HEK293 (cell line): ENCODE data around the gene TRDMT1.

Source experiments
- CTCF ChIP-seq: fragments of 450-650 bp; formaldehyde crosslinking; IDR thresholded peaks from 2 replicates; pipeline ENCODE4 v1.5.1; 2016; ENCODE audit warnings: missing biosample characterization, missing genetic modification characterization
- ZBTB21 ChIP-seq: fragments of 450-650 bp; formaldehyde crosslinking; IDR thresholded peaks from 2 replicates; pipeline ENCODE4 v1.5.1; 2017; ENCODE audit warnings: missing biosample characterization, missing genetic modification characterization
- ZBTB44 ChIP-seq: fragments of 450-650 bp; IDR thresholded peaks from 2 replicates; pipeline ENCODE4 v1.5.1; 2018; ENCODE audit warnings: missing biosample characterization, mild to moderate bottlenecking, missing genetic modification characterization
- ZFP3 ChIP-seq: fragments of 450-650 bp; formaldehyde crosslinking; IDR thresholded peaks from 2 replicates; pipeline ENCODE4 v1.5.1; 2016; ENCODE audit warnings: low read depth, missing biosample characterization, missing genetic modification characterization
- ZNF175 ChIP-seq: fragments of 450-650 bp; formaldehyde crosslinking; IDR thresholded peaks from 2 replicates; pipeline ENCODE4 v1.5.1; 2016; ENCODE audit warnings: missing biosample characterization, missing genetic modification characterization
- ZNF184 ChIP-seq: fragments of 450-650 bp; IDR thresholded peaks from 2 replicates; pipeline ENCODE4 v1.5.1; 2018; ENCODE audit warnings: missing biosample characterization, mild to moderate bottlenecking, missing genetic modification characterization

- TF ChIP-seq ZBTB44 (tag by site-specific recombination), result peak; percentile 72; the same call in 1 of the 2 replicates
- no peak for TF ChIP-seq ZNF175
- TF ChIP-seq CTCF (tag by site-specific recombination), result no peak
- no peak for TF ChIP-seq ZNF184 (tag by site-specific recombination)
- TF ChIP-seq ZBTB21 (tag by site-specific recombination), result no peak
- no peak for TF ChIP-seq ZFP3
Observed at GRCh38 chr10:17227367-17228090, 26.1 kb upstream of the TRDMT1 start.
